DND-41 (cell line): ENCODE data around the gene STK32B.

Experiments used
- ATAC-seq: fragments of 200-7000 bp; cut with Tn5 transposase; 3 replicates; pipeline ENCODE4 v1.9.1; 2021; ENCODE audit warnings: low read depth; ENCODE audit not compliant: insufficient read depth
- DNase-seq: peaks from one replicate; pipeline ENCODE4 v3.0.0-alpha.2; 2020
- H2AFZ ChIP-seq: 2 replicates; pipeline ENCODE4 v1.6.0; 2012; ENCODE audit warnings: low read depth, low read length
- H3K27ac ChIP-seq: 2 replicates; pipeline ENCODE4 v1.5.1; 2012; ENCODE audit warnings: low read length, inconsistent platforms
- H3K27me3 ChIP-seq: fragments of 200-600 bp; sonication (generic); 2 replicates; pipeline ENCODE4 v1.6.0; 2012; ENCODE audit warnings: low read length, mild to moderate bottlenecking, inconsistent platforms; ENCODE audit not compliant: insufficient read depth, poor library complexity
- H3K36me3 ChIP-seq: 2 replicates; pipeline ENCODE4 v1.5.1; 2012; ENCODE audit warnings: low read length, inconsistent platforms; ENCODE audit not compliant: insufficient read depth
- H3K4me1 ChIP-seq: 2 replicates; pipeline ENCODE4 v1.5.1; 2012; ENCODE audit warnings: mild to moderate bottlenecking, low read length; ENCODE audit not compliant: insufficient read depth
- H3K4me2 ChIP-seq: 2 replicates; pipeline ENCODE4 v1.6.0; 2012; ENCODE audit warnings: mild to moderate bottlenecking, moderate library complexity, low read length, inconsistent platforms; ENCODE audit not compliant: insufficient read depth
- H3K4me3 ChIP-seq, 2 experiments: fragments of 200-600 bp in 1 of 2; shearing (Covaris generic) in 1 of 2; 2 replicates each; pipeline ENCODE4 v1.5.1; 2012 to 2016; ENCODE audit warnings: inconsistent platforms in 2 of 2, low read length in 2 of 2, mild to moderate bottlenecking in 2 of 2, low read depth in 1 of 2, moderate library complexity in 1 of 2
- H3K79me2 ChIP-seq: 2 replicates; pipeline ENCODE4 v1.6.0; 2012; ENCODE audit warnings: low read length, inconsistent platforms; ENCODE audit not compliant: insufficient read depth
- H3K9ac ChIP-seq: 2 replicates; pipeline ENCODE4 v1.6.0; 2012; ENCODE audit warnings: low read depth, mild to moderate bottlenecking, inconsistent platforms, low read length, moderate library complexity
- H3K9me3 ChIP-seq: 2 replicates; pipeline ENCODE4 v1.5.1; 2012; ENCODE audit warnings: low read length, moderate library complexity, mild to moderate bottlenecking, inconsistent platforms; ENCODE audit not compliant: insufficient read depth, severe bottlenecking
- H4K20me1 ChIP-seq: 2 replicates; pipeline ENCODE4 v1.6.0; 2012; ENCODE audit warnings: low read length; ENCODE audit not compliant: insufficient read depth
- EZH2 ChIP-seq: IDR thresholded peaks from 3 replicates; pipeline ENCODE4 v1.6.1; 2012; ENCODE audit warnings: borderline replicate concordance, low read depth, mild to moderate bottlenecking, moderate library complexity, low read length, inconsistent platforms; ENCODE audit not compliant: severe bottlenecking
- TF ChIP-seq, protein P1 (sequence below): IDR thresholded peaks from 2 replicates; pipeline ENCODE4 v1.5.1; 2012; ENCODE audit warnings: borderline replicate concordance, low read length, moderate library complexity, mild to moderate bottlenecking; ENCODE audit not compliant: poor library complexity, severe bottlenecking; ENCODE audit errors: extremely low read depth

STK32B gene

DNA sequence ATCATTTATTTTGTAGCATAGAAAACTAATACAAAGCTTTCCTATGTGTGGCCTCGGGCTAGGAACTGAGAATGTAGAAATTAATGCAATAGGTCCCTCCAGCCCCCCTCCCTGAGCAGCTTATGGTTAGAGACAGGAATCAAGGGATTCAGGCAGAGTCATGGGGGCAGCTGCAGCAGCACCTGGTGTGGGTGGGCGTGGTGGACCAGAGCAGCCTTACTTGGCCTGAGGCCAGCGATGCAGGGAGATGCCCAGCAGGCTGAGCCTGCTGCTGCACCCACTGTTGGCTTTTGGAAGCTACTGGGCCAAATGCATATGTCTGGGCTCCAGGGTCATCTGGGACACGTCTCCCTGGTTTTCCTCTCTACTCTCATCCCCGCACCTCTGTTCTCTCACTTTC, 74.0 kb downstream of the STK32B start:
- H3K27ac ChIP-seq, result no peak overlapping the region
- no peaks in the 10 kb centered on the region for H3K36me3 ChIP-seq
- no peaks in the 10 kb centered on the region for H3K79me2 ChIP-seq
- no peak overlapping the region for H3K9ac ChIP-seq
- ATAC-seq (no peak), DNase-seq (no peak)
- H3K27me3 ChIP-seq, result no peaks in the 10 kb centered on the region
- no peak overlapping the region for H3K4me3 ChIP-seq
- H2AFZ ChIP-seq, result no peak overlapping the region
- H3K4me2 ChIP-seq, result no peak overlapping the region
- TF ChIP-seq, protein P1, sequence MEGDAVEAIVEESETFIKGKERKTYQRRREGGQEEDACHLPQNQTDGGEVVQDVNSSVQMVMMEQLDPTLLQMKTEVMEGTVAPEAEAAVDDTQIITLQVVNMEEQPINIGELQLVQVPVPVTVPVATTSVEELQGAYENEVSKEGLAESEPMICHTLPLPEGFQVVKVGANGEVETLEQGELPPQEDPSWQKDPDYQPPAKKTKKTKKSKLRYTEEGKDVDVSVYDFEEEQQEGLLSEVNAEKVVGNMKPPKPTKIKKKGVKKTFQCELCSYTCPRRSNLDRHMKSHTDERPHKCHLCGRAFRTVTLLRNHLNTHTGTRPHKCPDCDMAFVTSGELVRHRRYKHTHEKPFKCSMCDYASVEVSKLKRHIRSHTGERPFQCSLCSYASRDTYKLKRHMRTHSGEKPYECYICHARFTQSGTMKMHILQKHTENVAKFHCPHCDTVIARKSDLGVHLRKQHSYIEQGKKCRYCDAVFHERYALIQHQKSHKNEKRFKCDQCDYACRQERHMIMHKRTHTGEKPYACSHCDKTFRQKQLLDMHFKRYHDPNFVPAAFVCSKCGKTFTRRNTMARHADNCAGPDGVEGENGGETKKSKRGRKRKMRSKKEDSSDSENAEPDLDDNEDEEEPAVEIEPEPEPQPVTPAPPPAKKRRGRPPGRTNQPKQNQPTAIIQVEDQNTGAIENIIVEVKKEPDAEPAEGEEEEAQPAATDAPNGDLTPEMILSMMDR, result no peak
- no peak for TF ChIP-seq EZH2
- H3K9me3 ChIP-seq, result no peaks in the 10 kb centered on the region
- H4K20me1 ChIP-seq, result 0 out of 2 replicates have a peak, but pooled peaks cover 3% of the 10 kb centered on the region
- no peaks in the 10 kb centered on the region for H3K4me1 ChIP-seq

DNA sequence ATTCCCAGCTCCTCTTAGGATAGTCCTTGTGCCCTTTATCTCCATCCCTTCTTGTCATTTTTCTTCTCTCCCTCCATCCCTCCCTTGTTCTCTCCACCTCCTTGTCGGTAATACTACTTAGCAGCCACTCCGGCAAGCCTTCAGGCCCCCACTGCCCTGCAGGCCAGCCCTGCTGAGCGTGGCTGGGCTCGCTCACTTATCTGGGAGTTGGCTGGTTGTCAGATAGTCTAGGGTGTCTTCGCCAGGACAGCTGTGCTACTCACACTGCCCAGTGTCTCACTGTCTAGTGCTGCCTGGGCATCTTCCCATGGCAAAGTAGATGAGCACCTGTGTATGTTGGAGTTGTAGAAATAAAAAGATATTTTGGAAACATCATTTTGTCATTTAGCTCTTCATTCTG, 75.0 kb downstream of the STK32B start:
- H2AFZ ChIP-seq, result no peak overlapping the region
- H3K27ac ChIP-seq, result no peak overlapping the region
- ATAC-seq (no peak), DNase-seq (no peak)
- TF ChIP-seq, protein P1, result no peak
- TF ChIP-seq EZH2, result no peak
- no peak overlapping the region for H3K9ac ChIP-seq
- no peak overlapping the region for H3K4me3 ChIP-seq
- no peaks in the 10 kb centered on the region for H3K36me3 ChIP-seq
- H4K20me1 ChIP-seq, result 0 out of 2 replicates have a peak, but pooled peaks cover 3% of the 10 kb centered on the region
- H3K4me2 ChIP-seq, result no peak overlapping the region
- no peaks in the 10 kb centered on the region for H3K27me3 ChIP-seq
- H3K79me2 ChIP-seq, result no peaks in the 10 kb centered on the region
- H3K4me1 ChIP-seq, result no peaks in the 10 kb centered on the region
- no peaks in the 10 kb centered on the region for H3K9me3 ChIP-seq

DNA sequence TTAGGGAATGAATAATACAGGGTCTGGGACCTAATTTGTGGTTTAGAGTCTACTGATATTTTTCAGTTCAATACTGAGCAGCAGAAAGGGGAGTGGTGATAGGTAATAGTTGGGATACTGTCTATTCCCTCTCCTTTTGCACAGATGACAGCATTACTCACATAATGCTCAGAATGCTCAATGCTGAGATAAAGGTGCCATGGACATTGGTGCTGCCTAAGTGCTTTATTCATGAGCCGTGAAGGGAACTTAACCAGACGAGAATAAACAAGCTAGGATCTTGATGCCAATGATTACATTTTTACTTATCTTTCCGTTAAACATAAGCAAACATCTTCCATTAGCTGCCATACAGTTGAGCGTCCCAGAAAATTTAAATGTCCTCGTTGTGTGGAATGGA, 75.6 kb downstream of the STK32B start:
- no peaks in the 10 kb centered on the region for H3K27me3 ChIP-seq
- no peak overlapping the region for H3K9ac ChIP-seq
- H3K4me2 ChIP-seq, result no peak overlapping the region
- H2AFZ ChIP-seq, result no peak overlapping the region
- H3K27ac ChIP-seq, result no peak overlapping the region
- H3K36me3 ChIP-seq, result no peaks in the 10 kb centered on the region
- TF ChIP-seq, protein P1, result no peak
- no peak for TF ChIP-seq EZH2
- no peaks in the 10 kb centered on the region for H3K79me2 ChIP-seq
- DNase-seq (no peak), ATAC-seq (no peak)
- H3K9me3 ChIP-seq, result no peaks in the 10 kb centered on the region
- H3K4me3 ChIP-seq, result no peak overlapping the region
- no peaks in the 10 kb centered on the region for H3K4me1 ChIP-seq
- H4K20me1 ChIP-seq, result no peaks in the 10 kb centered on the region

DNA sequence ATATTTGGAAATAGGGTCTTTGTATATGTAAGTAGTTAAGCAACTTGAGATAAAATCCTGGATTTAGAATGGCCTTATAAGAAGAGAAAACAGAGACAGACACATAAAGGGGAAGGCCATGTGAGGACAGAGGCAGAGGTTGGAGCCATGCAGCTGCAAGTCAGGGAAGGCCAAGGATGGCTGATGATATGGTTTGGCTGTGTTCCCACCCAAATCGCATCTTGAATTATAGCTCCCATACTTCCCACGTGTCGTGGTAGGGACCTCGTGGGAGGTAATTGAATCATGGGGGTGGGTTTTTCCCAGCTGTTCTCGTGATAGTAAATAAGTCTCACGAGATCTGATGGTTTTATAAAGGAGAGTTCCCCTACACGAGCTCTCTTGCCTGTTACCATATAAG, 76.3 kb downstream of the STK32B start:
- no peak for TF ChIP-seq EZH2
- TF ChIP-seq, protein P1, result no peak
- ATAC-seq (no peak), DNase-seq (no peak)
- H3K79me2 ChIP-seq, result no peaks in the 10 kb centered on the region
- H3K4me2 ChIP-seq, result no peak overlapping the region
- no peak overlapping the region for H3K4me3 ChIP-seq
- H3K27ac ChIP-seq, result no peak overlapping the region
- no peak overlapping the region for H2AFZ ChIP-seq
- H3K27me3 ChIP-seq, result no peaks in the 10 kb centered on the region
- no peaks in the 10 kb centered on the region for H4K20me1 ChIP-seq
- no peaks in the 10 kb centered on the region for H3K9me3 ChIP-seq
- H3K36me3 ChIP-seq, result no peaks in the 10 kb centered on the region
- H3K9ac ChIP-seq, result no peak overlapping the region
- no peaks in the 10 kb centered on the region for H3K4me1 ChIP-seq
